Hepatic stellate cell (primary cell): ENCODE measurements around the gene FRMD4B.
A peak's percentile ranks its signal among the peaks of the same experiment; 100 is the strongest.

ENCODE experiments used
- DNase-seq: peaks from one replicate; pipeline ENCODE4 v3.0.0; 2011; ENCODE audit warnings: low spot score

FRMD4B gene

GRCh38 chr3:69126999-69127398 lies 258.9 kb downstream of the FRMD4B start:
- no peak for DNase-seq

GRCh38 chr3:69126216-69126615 lies 259.7 kb downstream of the FRMD4B start:
- DNase-seq = no peak

- no peak for DNase-seq
These were observed 263.5 kb downstream of the FRMD4B start, which contains the start of gene LMOD3 for GRCh38 chr3:69122403-69122802. TSS of gene LMOD3 (minus strand) at chr3:69122595. CDS start at chr3:69122386, 209 bp downstream.

GRCh38 chr3:69121950-69122349 lies 263.9 kb downstream of the FRMD4B start:
- DNase-seq = no peak

GRCh38 chr3:69121513-69121912 lies 264.4 kb downstream of the FRMD4B start:
- no peak for DNase-seq

GRCh38 chr3:69120879-69121464 lies 264.9 kb downstream of the FRMD4B start:
- peak; percentile 17 for DNase-seq
